HG03520 (cell line): ENCODE measurements around the gene RAPGEF1.

ENCODE experiments used
- ATAC-seq: cut with Tn5 transposase; IDR thresholded peaks from one replicate; pipeline ENCODE4 v1.9.1; 2021; ENCODE audit warnings: mild to moderate bottlenecking, moderate library complexity; ENCODE audit not compliant: unreplicated experiment

The RAPGEF1 gene

GRCh38 chr9:131611586-131612315, 128.1 kb downstream of the RAPGEF1 start:
- ATAC-seq, result no peak

GRCh38 chr9:131610231-131610761, 129.6 kb downstream of the RAPGEF1 start:
- ATAC-seq, result no peak

- ATAC-seq, result no peak
These were observed 130.6 kb downstream of the RAPGEF1 start for GRCh38 chr9:131609099-131609830.

GRCh38 chr9:131608493-131609037, 131.3 kb downstream of the RAPGEF1 start:
- ATAC-seq, result no peak

GRCh38 chr9:131607591-131607990, 132.3 kb downstream of the RAPGEF1 start:
- no peak for ATAC-seq

- ATAC-seq, result no peak
These were observed 132.8 kb downstream of the RAPGEF1 start for GRCh38 chr9:131606896-131607567.

GRCh38 chr9:131605770-131606590, 133.9 kb downstream of the RAPGEF1 start:
- ATAC-seq, result no peak

- ATAC-seq, result no peak
These were observed 136.0 kb downstream of the RAPGEF1 start for GRCh38 chr9:131603711-131604439.

- no peak for ATAC-seq
These were observed 136.7 kb downstream of the RAPGEF1 start for GRCh38 chr9:131603199-131603598.

GRCh38 chr9:131601683-131602181, 138.1 kb downstream of the RAPGEF1 start:
- ATAC-seq, result no peak

GRCh38 chr9:131598121-131598520, 141.8 kb downstream of the RAPGEF1 start:
- ATAC-seq, result no peak

- no peak for ATAC-seq
These were observed 142.6 kb downstream of the RAPGEF1 start for GRCh38 chr9:131597246-131597645.

GRCh38 chr9:131596430-131596743, 143.5 kb downstream of the RAPGEF1 start:
- ATAC-seq, result no peak

GRCh38 chr9:131595696-131596429, 144.0 kb downstream of the RAPGEF1 start:
- no peak for ATAC-seq

- ATAC-seq, result no peak
These were observed 144.8 kb downstream of the RAPGEF1 start for GRCh38 chr9:131594906-131595665.

- ATAC-seq, result no peak
These were observed 145.8 kb downstream of the RAPGEF1 start for GRCh38 chr9:131593936-131594665.

- ATAC-seq, result no peak
These were observed 146.6 kb downstream of the RAPGEF1 start for GRCh38 chr9:131593091-131593820.
